Measurements from ENCODE around the gene KLHL2. TPM values are rescaled to one million over a fixed set of nuclear protein-coding genes. Genes with fewer than 3 reads are reported as not detected.
"Not testable (repeated sequence)": the region's sequence is repeated elsewhere in the genome, so short reads cannot be mapped to it uniquely, and the experiment has no call there.

Gene KLHL2
- total RNA-seq, 1 experiment from 2014 or later: 12.4 TPM

DNA sequence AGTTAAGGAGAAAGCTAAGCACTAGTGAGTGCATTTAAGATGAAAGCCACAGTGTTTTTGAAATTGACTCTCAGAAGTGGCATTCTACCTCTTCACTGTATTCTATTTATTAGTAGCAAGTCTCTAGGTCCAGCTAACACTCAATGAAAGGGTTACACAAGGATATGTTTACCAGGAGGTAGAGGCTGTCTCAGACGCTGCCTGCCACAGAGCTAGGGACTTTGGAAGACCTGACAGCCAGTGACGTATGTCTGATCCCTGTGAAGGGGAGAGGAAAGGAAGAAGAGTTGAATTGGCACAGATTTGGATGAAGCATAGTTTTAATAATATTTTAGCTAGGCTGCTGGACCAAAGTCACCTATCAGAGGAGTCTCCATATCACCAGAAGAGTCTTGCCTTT is 36.5 kb upstream of the KLHL2 start:
- ChIA-PET POLR2A (no interaction called here), CTCF (interaction anchor here (1.6 kb wide), 1 partner anchor 40 kb away, joined by 5 read pairs; no protein-coding TSS in a partner anchor)
- no peak for ATAC-seq
- Mint-ChIP-seq H3K36me3 (peaks cover 3% of the 10 kb centered on the region; the same call in 1 of the 2 replicates), H3K27me3 (ENCODE audit: low read depth) (no peaks in the 10 kb centered on the region; the same call in 1 of the 2 replicates), H3K4me3 (no peak overlapping the region), H3K4me1 (no peaks in the 10 kb centered on the region), H3K27ac (no peak overlapping the region), H3K9me3 (peaks cover 12% of the 10 kb centered on the region)
- no peak for TF ChIP-seq ZNF423 (CRISPR knock-in tag; IDR thresholded peaks at IDR 0.05)
- no peak for TF ChIP-seq IRF2 (CRISPR knock-in tag; IDR thresholded peaks at IDR 0.05; ENCODE audit: borderline replicate concordance, low read depth)
- no peak for DNase-seq (ENCODE audit: low spot score)

DNA sequence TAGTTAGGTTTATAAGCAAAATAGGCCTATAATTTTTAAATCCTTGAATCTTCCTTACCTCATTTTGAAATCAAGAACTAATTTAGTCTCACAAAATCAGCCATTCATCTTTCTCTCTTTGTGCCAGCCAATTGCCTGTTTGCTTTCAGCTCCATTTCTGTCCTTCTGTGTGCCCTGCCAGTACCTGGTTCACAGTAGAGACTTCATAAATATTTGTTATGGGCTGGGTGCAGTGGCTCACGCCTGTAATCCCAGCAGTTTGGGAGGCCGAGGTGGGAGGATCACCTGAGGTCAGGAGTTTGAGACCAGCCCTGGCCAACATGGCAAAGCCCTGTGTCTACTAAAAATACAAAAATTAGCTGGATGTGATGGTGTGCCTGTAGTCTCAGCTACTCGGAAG is 31.9 kb upstream of the KLHL2 start:
- H3K27me3 Mint-ChIP-seq (ENCODE audit: low read depth); H3K4me1 Mint-ChIP-seq; ATAC-seq; H3K27ac Mint-ChIP-seq; H3K4me3 Mint-ChIP-seq; H3K9me3 Mint-ChIP-seq; POLR2A ChIA-PET; DNase-seq (ENCODE audit: low spot score); H3K36me3 Mint-ChIP-seq; CTCF ChIA-PET: not testable (repeated sequence)

DNA sequence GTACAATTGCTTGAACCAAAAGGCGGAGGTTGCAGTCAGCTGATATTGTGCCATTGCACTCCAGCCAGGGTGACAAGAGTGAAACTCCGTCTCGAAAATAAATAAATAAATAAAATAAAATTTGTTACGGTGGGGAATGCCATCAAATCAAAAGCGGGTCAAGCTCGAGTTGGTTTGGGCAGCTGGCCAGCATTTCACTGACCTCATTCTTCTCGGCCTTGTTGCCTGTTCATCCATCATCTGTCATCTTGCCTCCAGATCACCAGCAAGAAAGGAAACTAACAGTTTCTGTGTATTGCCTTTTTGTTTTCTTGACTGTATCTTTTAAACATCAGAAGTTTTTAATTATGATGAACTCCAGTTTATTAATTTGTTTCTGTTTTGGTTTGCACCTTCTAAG is 31.5 kb upstream of the KLHL2 start:
- Mint-ChIP-seq H3K4me3 (no peak overlapping the region), H3K27ac (no peak overlapping the region), H3K27me3 (ENCODE audit: low read depth) (no peaks in the 10 kb centered on the region), H3K4me1 (peaks cover 6% of the 10 kb centered on the region), H3K9me3 (peaks cover 4% of the 10 kb centered on the region; the same call in 1 of the 2 replicates), H3K36me3 (no peaks in the 10 kb centered on the region)
- DNase-seq (ENCODE audit: low spot score) (no peak), ATAC-seq (no peak)
- ChIA-PET POLR2A (no interaction called here), CTCF (no interaction called here)
- TF ChIP-seq, protein P1, sequence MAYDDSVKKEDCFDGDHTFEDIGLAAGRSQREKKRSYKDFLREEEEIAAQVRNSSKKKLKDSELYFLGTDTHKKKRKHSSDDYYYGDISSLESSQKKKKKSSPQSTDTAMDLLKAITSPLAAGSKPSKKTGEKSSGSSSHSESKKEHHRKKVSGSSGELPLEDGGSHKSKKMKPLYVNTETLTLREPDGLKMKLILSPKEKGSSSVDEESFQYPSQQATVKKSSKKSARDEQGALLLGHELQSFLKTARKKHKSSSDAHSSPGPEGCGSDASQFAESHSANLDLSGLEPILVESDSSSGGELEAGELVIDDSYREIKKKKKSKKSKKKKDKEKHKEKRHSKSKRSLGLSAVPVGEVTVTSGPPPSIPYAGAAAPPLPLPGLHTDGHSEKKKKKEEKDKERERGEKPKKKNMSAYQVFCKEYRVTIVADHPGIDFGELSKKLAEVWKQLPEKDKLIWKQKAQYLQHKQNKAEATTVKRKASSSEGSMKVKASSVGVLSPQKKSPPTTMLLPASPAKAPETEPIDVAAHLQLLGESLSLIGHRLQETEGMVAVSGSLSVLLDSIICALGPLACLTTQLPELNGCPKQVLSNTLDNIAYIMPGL (CRISPR knock-in tag; IDR thresholded peaks at IDR 0.05): no peak
- no peak for TF ChIP-seq GRHL2 (CRISPR knock-in tag; IDR thresholded peaks at IDR 0.05; ENCODE audit: insufficient replicate concordance, severe bottlenecking)
- TF ChIP-seq, protein P2, sequence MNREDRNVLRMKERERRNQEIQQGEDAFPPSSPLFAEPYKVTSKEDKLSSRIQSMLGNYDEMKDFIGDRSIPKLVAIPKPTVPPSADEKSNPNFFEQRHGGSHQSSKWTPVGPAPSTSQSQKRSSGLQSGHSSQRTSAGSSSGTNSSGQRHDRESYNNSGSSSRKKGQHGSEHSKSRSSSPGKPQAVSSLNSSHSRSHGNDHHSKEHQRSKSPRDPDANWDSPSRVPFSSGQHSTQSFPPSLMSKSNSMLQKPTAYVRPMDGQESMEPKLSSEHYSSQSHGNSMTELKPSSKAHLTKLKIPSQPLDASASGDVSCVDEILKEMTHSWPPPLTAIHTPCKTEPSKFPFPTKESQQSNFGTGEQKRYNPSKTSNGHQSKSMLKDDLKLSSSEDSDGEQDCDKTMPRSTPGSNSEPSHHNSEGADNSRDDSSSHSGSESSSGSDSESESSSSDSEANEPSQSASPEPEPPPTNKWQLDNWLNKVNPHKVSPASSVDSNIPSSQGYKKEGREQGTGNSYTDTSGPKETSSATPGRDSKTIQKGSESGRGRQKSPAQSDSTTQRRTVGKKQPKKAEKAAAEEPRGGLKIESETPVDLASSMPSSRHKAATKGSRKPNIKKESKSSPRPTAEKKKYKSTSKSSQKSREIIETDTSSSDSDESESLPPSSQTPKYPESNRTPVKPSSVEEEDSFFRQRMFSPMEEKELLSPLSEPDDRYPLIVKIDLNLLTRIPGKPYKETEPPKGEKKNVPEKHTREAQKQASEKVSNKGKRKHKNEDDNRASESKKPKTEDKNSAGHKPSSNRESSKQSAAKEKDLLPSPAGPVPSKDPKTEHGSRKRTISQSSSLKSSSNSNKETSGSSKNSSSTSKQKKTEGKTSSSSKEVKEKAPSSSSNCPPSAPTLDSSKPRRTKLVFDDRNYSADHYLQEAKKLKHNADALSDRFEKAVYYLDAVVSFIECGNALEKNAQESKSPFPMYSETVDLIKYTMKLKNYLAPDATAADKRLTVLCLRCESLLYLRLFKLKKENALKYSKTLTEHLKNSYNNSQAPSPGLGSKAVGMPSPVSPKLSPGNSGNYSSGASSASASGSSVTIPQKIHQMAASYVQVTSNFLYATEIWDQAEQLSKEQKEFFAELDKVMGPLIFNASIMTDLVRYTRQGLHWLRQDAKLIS (CRISPR knock-in tag; IDR thresholded peaks at IDR 0.05; ENCODE audit: borderline replicate concordance): no peak
- TF ChIP-seq, protein P3, sequence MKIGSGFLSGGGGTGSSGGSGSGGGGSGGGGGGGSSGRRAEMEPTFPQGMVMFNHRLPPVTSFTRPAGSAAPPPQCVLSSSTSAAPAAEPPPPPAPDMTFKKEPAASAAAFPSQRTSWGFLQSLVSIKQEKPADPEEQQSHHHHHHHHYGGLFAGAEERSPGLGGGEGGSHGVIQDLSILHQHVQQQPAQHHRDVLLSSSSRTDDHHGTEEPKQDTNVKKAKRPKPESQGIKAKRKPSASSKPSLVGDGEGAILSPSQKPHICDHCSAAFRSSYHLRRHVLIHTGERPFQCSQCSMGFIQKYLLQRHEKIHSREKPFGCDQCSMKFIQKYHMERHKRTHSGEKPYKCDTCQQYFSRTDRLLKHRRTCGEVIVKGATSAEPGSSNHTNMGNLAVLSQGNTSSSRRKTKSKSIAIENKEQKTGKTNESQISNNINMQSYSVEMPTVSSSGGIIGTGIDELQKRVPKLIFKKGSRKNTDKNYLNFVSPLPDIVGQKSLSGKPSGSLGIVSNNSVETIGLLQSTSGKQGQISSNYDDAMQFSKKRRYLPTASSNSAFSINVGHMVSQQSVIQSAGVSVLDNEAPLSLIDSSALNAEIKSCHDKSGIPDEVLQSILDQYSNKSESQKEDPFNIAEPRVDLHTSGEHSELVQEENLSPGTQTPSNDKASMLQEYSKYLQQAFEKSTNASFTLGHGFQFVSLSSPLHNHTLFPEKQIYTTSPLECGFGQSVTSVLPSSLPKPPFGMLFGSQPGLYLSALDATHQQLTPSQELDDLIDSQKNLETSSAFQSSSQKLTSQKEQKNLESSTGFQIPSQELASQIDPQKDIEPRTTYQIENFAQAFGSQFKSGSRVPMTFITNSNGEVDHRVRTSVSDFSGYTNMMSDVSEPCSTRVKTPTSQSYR (CRISPR knock-in tag; IDR thresholded peaks at IDR 0.05): no peak
- TF ChIP-seq NR2C2 (CRISPR knock-in tag; IDR thresholded peaks at IDR 0.05): no peak
- TF ChIP-seq, protein P4, sequence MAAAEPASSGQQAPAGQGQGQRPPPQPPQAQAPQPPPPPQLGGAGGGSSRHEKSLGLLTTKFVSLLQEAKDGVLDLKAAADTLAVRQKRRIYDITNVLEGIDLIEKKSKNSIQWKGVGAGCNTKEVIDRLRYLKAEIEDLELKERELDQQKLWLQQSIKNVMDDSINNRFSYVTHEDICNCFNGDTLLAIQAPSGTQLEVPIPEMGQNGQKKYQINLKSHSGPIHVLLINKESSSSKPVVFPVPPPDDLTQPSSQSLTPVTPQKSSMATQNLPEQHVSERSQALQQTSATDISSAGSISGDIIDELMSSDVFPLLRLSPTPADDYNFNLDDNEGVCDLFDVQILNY (CRISPR knock-in tag; IDR thresholded peaks at IDR 0.05): no peak
- TF ChIP-seq, protein P5, sequence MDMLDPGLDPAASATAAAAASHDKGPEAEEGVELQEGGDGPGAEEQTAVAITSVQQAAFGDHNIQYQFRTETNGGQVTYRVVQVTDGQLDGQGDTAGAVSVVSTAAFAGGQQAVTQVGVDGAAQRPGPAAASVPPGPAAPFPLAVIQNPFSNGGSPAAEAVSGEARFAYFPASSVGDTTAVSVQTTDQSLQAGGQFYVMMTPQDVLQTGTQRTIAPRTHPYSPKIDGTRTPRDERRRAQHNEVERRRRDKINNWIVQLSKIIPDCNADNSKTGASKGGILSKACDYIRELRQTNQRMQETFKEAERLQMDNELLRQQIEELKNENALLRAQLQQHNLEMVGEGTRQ (CRISPR knock-in tag; IDR thresholded peaks at IDR 0.05): no peak
- no peak for TF ChIP-seq ZNF671 (CRISPR knock-in tag; IDR thresholded peaks at IDR 0.05)
- TF ChIP-seq, protein P6, sequence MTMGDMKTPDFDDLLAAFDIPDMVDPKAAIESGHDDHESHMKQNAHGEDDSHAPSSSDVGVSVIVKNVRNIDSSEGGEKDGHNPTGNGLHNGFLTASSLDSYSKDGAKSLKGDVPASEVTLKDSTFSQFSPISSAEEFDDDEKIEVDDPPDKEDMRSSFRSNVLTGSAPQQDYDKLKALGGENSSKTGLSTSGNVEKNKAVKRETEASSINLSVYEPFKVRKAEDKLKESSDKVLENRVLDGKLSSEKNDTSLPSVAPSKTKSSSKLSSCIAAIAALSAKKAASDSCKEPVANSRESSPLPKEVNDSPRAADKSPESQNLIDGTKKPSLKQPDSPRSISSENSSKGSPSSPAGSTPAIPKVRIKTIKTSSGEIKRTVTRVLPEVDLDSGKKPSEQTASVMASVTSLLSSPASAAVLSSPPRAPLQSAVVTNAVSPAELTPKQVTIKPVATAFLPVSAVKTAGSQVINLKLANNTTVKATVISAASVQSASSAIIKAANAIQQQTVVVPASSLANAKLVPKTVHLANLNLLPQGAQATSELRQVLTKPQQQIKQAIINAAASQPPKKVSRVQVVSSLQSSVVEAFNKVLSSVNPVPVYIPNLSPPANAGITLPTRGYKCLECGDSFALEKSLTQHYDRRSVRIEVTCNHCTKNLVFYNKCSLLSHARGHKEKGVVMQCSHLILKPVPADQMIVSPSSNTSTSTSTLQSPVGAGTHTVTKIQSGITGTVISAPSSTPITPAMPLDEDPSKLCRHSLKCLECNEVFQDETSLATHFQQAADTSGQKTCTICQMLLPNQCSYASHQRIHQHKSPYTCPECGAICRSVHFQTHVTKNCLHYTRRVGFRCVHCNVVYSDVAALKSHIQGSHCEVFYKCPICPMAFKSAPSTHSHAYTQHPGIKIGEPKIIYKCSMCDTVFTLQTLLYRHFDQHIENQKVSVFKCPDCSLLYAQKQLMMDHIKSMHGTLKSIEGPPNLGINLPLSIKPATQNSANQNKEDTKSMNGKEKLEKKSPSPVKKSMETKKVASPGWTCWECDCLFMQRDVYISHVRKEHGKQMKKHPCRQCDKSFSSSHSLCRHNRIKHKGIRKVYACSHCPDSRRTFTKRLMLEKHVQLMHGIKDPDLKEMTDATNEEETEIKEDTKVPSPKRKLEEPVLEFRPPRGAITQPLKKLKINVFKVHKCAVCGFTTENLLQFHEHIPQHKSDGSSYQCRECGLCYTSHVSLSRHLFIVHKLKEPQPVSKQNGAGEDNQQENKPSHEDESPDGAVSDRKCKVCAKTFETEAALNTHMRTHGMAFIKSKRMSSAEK (CRISPR knock-in tag; IDR thresholded peaks at IDR 0.05; ENCODE audit: borderline replicate concordance): no peak
- no peak for TF ChIP-seq NFYB (CRISPR knock-in tag; conservative IDR thresholded peaks at IDR 0.05; ENCODE audit: low read depth)
- TF ChIP-seq TCF7 (CRISPR knock-in tag; IDR thresholded peaks at IDR 0.05; ENCODE audit: low read depth): no peak
- no peak for TF ChIP-seq JUN (CRISPR knock-in tag; IDR thresholded peaks at IDR 0.05)

Data from WTC11 (cell line).